Small intestine (tissue), 4 donors: ENCODE results near the gene CTNNA1. TPM values are rescaled to one million over a fixed set of nuclear protein-coding genes. Genes with fewer than 3 reads are reported as not detected.

Experiments used
- polyA plus RNA-seq, 4 donors: library from polyadenylated mRNA; stranded (reverse) in 3 of 4; unstranded in 1 of 4; fragments of 200-250 nt in 3 of 4; fragments of 120-200 nt in 1 of 4; gene quantifications; one replicate each; pipeline versions ENCODE4 v1.2.1 to v1.2.3, GENCODE V29; 2013
- donor health status: healthy with polysubstance abuse.
- donor health status: Bipolar disorder and iron deficiency.
- donor health status: healthy.

The CTNNA1 gene
- polyA plus RNA-seq, 4 donors = 145 to 286 (median 196) TPM

Other genes starting within 250 kb of the CTNNA1 start
- gene ETF1, start 210.2 kb upstream of the CTNNA1 start, polyA plus RNA-seq = 10 to 100 TPM; 40.7 to 57.6 (median 53.1) TPM
- 100 to 1,000 TPM in 2 of 4 donors, 10 to 100 TPM in 2; 93.7 to 180 (median 132) TPM for gene HSPA9, start 178.0 kb upstream of the CTNNA1 start, polyA plus RNA-seq
- 1 to 10 TPM in 1 of 4 donors, under 1 TPM in 1, not detected in 2; 0.19 to 1.4 TPM for gene LRRTM2, start 121.9 kb downstream of the CTNNA1 start, polyA plus RNA-seq